Measurements from ENCODE around the gene PTPRN2. TPM values are rescaled to one million over a fixed set of nuclear protein-coding genes. Genes with fewer than 3 reads are reported as not detected.
"Not testable (repeated sequence)": the region's sequence is repeated elsewhere in the genome, so short reads cannot be mapped to it uniquely, and the experiment has no call there.

PTPRN2 gene
- total RNA-seq, 1 donor from 2014 or later, result 0.41 TPM

DNA sequence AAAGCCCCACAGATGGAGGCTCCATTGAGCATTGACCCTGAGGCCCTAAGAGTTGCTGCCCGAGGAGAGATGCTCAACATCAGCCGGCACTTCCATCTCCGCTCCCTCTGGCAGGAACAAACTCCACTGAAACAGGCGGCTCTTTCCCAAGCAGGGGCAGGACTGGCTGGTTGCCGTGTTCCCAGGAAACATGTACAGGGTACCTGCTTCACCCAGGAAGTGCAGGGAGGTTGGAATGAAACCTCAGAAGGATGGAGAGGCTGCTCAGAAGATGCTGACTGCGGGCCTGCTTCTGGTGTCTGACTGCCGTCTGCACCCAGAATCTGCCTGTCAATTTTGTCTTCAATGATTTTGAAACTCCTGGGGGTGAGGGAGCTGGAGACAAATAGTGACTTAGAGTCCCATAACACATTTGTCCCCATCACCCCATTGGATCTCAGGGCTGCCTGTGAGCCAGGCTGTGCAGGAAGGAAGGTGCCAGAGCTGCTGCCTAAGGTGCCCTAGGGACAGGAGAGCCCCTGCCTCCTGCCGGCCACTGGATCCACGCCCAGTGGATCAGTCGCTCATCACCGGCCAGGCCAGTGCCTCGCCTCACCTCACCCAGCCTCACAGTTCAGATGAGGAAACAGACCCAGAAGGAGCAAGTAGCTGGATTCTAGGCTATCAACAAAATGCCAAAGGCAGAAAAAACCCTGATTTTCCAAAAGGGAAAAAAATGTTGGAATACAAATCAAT, 237.3 kb downstream of the PTPRN2 start:
- Mint-ChIP-seq H3K27ac (no peak overlapping the region), H3K9me3 (no peaks in the 10 kb centered on the region), H3K4me3 (no peak overlapping the region), H3K4me1 (ENCODE audit: low read depth) (no peaks in the 10 kb centered on the region), H3K27me3 (ENCODE audit: insufficient read depth) (peaks cover 2% of the 10 kb centered on the region), H3K36me3 (ENCODE audit: low read depth) (no peaks in the 10 kb centered on the region)
- no peak for DNase-seq (ENCODE audit: low spot score)
- intact Hi-C loops (cut with micrococcal nuclease), result no loop called here

DNA sequence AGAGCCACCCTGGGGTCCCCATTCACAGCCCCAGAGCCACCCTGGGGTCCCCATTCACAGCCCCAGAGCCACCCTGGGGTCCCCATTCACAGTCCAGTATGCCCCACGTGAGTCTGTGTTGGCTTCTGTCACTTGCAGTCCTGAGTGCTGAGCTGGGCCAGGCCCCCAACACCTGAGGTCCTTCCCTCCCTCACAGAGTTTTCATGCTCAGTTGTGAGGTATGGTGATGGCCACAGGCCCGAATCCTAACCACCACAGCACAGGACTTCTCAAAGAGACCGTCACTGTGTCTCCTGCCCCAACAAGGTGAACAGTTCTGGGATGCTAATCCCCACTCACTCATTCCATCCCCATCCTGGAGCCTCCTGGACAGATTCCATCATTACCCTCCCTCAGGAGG, 239.2 kb downstream of the PTPRN2 start:
- DNase-seq (ENCODE audit: low spot score), result no peak
- Mint-ChIP-seq H3K4me1 (ENCODE audit: low read depth) (no peaks in the 10 kb centered on the region), H3K27me3 (ENCODE audit: insufficient read depth) (no peaks in the 10 kb centered on the region), H3K4me3 (no peak overlapping the region), H3K36me3 (ENCODE audit: low read depth) (no peaks in the 10 kb centered on the region), H3K27ac (no peak overlapping the region), H3K9me3 (no peaks in the 10 kb centered on the region)
- intact Hi-C loops (cut with micrococcal nuclease), result no loop called here

DNA sequence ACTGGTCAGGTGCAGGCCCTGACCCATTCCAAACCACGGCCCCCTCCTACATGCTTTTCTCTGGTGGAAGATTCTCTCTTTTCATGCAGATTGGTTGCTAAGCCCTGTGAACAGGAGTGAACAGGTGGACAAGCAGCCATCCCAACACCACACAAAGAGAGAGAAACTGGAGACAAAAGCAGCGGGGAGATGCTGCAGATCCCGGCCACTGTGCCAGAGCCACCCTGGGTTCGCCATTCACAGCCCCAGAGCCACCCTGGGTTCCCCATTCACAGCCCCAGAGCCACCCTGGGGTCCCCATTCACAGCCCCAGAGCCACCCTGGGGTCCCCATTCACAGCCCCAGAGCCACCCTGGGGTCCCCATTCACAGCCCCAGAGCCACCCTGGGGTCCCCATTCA, 239.6 kb downstream of the PTPRN2 start:
- H3K4me3 Mint-ChIP-seq; intact Hi-C loops (cut with micrococcal nuclease); H3K4me1 Mint-ChIP-seq (ENCODE audit: low read depth); H3K9me3 Mint-ChIP-seq; H3K36me3 Mint-ChIP-seq (ENCODE audit: low read depth); H3K27me3 Mint-ChIP-seq (ENCODE audit: insufficient read depth); H3K27ac Mint-ChIP-seq; DNase-seq (ENCODE audit: low spot score): not testable (repeated sequence)

DNA sequence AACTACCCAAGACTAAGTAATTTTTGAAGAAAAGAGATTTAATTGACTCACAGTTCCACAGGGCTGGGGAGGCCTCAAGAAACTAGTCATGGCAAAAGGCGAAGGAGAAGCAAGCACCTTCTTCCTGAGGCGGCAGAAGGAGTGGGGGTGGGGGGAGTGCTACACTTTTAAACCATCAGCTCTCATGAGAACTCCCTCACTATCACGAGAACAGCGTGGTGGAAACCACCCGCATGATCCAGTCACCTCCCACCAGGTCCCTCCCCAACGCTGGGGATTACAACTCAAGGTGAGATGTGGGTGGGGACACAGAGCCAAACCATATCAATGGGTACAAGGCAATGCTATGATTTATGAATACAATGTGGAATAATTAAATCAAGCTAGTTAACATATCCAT, 241.9 kb downstream of the PTPRN2 start:
- Mint-ChIP-seq H3K27me3 (ENCODE audit: insufficient read depth) (no peaks in the 10 kb centered on the region), H3K36me3 (ENCODE audit: low read depth) (peaks cover 2% of the 10 kb centered on the region), H3K9me3 (peaks cover 23% of the 10 kb centered on the region), H3K4me1 (ENCODE audit: low read depth) (no peaks in the 10 kb centered on the region), H3K27ac (no peak overlapping the region), H3K4me3 (no peak overlapping the region)
- DNase-seq (ENCODE audit: low spot score), result no peak
- intact Hi-C loops (cut with micrococcal nuclease), result no loop called here

DNA sequence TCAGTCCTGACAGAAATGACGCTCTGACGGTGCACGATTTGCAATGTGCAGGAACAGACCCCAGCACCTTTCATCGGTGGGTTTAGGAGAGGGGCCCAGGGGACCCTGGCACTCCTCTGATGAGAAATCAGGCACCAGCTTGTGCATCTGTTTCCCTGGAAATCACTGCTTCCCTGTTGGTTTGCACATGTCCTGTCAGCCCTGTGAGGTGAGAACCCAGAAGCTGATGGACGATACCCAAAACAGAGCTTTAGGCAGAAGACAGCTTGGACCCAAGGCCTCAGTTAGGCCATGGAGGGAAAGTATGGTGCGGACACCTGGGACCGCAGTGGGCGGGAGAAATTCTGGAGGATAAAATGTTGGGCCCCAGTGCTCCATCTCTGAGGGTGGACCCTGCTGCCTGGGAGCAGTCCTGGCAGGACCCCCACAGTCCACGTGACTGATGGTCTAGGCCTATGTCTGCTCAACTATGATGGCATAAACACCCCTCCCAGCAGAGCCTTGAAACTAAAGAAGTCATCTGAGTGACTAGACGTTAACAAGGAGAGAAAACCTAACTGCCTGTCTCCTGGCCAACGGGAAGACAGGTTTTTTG, 242.8 kb downstream of the PTPRN2 start:
- Mint-ChIP-seq H3K27ac (no peak overlapping the region), H3K4me3 (no peak overlapping the region), H3K36me3 (ENCODE audit: low read depth) (peaks cover 2% of the 10 kb centered on the region), H3K9me3 (peaks cover 30% of the 10 kb centered on the region), H3K4me1 (ENCODE audit: low read depth) (no peaks in the 10 kb centered on the region), H3K27me3 (ENCODE audit: insufficient read depth) (no peaks in the 10 kb centered on the region)
- intact Hi-C loops (cut with micrococcal nuclease), result no loop called here
- DNase-seq (ENCODE audit: low spot score), result no peak

DNA sequence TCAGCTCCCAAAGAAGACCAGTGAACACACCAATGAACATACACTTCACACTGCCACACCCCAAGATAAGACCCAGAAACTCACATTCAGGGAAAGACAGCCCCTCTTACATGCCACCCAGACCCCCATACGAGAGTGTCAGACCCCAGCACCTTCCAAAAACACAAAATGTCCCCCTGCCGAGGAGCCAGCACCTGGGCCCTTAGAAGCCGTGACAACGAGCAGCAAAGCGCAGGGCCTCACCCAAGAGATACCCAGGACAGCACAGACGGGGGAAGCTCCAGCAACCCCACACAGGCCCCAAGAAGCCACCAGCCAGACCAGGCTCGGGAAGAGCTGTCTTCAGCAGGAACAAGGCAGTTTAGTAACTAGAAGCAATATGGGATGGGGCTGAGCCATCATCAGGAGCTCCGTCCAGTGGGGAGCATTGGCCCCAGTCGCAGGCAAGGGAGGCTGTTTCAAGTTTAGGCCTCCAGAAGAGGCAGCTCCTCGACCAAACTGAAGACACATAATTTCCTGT, 243.6 kb downstream of the PTPRN2 start:
- H3K4me3 Mint-ChIP-seq, result no peak overlapping the region
- intact Hi-C loops (cut with micrococcal nuclease), result no loop called here
- H3K36me3 Mint-ChIP-seq (ENCODE audit: low read depth), result peaks cover 2% of the 10 kb centered on the region
- no peaks in the 10 kb centered on the region for H3K4me1 Mint-ChIP-seq (ENCODE audit: low read depth)
- no peaks in the 10 kb centered on the region for H3K27me3 Mint-ChIP-seq (ENCODE audit: insufficient read depth)
- peaks cover 30% of the 10 kb centered on the region for H3K9me3 Mint-ChIP-seq
- H3K27ac Mint-ChIP-seq, result no peak overlapping the region
- DNase-seq (ENCODE audit: low spot score), result no peak

DNA sequence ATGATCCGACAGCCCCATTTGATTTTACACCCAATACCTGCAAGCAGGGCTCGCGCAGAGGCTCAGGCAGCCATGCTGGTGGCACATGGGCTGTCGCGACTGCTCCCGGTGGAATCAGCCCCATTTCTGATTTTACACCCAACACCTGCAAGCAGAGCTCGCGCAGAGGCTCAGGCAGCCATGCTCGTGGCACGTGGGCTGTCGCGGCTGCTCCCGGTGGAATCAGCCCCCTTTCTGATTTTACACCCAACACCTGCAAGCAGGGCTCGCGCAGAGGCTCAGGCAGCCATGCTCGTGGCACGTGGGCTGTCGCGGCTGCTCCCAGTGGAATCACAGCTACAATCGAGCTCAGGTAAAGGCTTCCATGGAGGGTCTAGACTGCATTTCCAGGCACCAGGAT, 244.1 kb downstream of the PTPRN2 start:
- H3K27ac Mint-ChIP-seq, result no peak overlapping the region
- intact Hi-C loops (cut with micrococcal nuclease), result no loop called here
- H3K27me3 Mint-ChIP-seq (ENCODE audit: insufficient read depth), result no peaks in the 10 kb centered on the region
- DNase-seq (ENCODE audit: low spot score), result no peak
- peaks cover 30% of the 10 kb centered on the region for H3K9me3 Mint-ChIP-seq
- H3K4me3 Mint-ChIP-seq, result no peak overlapping the region
- H3K36me3 Mint-ChIP-seq (ENCODE audit: low read depth), result peaks cover 2% of the 10 kb centered on the region
- H3K4me1 Mint-ChIP-seq (ENCODE audit: low read depth), result no peaks in the 10 kb centered on the region

DNA sequence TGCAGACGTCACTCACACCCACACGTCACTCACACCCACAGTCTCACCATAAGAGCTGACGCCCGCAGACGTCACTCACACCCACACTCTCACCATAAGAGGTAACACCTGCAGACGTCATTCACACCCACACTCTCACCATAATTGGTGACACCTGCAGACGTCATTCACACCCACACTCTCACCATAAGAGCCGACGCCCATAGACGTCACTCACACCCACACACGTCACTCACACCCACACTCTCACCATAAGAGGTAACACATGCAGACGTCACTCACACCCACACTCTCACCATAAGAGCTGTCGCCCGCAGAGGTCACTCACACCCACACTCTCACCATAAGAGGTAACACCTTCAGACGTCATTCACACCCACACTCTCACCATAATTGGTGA, 246.5 kb downstream of the PTPRN2 start:
- H3K27ac Mint-ChIP-seq; H3K36me3 Mint-ChIP-seq (ENCODE audit: low read depth); DNase-seq (ENCODE audit: low spot score); H3K27me3 Mint-ChIP-seq (ENCODE audit: insufficient read depth); H3K4me3 Mint-ChIP-seq; H3K4me1 Mint-ChIP-seq (ENCODE audit: low read depth); intact Hi-C loops (cut with micrococcal nuclease): not testable (repeated sequence)
- H3K9me3 Mint-ChIP-seq, result peaks cover 45% of the 10 kb centered on the region

DNA sequence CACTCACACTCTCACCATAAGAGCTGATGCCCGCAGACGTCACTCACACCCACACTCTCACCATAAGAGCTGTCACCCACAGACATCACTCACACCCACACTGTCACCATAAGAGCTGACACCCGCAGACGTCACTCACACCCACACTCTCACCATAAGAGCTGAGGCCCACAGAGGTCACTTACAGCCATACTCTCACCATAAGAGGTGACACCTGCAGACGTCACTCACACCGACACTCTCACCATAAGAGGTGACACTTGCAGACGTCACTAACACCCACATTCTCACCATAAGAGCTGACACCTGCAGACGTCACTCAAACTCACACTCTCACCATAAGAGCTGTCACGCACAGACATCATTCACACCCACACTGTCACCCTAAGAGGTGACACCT, 250.7 kb downstream of the PTPRN2 start:
- H3K27me3 Mint-ChIP-seq (ENCODE audit: insufficient read depth); intact Hi-C loops (cut with micrococcal nuclease); DNase-seq (ENCODE audit: low spot score); H3K4me3 Mint-ChIP-seq; H3K36me3 Mint-ChIP-seq (ENCODE audit: low read depth); H3K27ac Mint-ChIP-seq; H3K4me1 Mint-ChIP-seq (ENCODE audit: low read depth): not testable (repeated sequence)
- peaks cover 49% of the 10 kb centered on the region for H3K9me3 Mint-ChIP-seq

DNA sequence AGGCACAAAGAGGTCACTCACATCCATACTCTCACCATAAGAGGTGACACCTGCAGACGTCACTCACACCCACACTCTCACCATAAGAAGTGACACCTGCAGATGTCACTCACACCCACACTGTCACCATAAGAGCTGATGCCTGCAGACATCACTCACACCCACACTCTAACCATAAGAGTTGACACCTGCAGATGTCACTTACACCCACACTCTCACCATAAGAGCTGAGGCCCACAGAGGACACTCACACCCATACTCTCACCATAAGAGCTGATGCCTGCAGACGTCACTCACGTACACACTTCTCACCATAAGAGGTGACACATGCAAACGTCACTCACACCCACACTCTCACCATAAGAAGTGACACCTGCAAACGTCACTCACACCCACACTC, 255.1 kb downstream of the PTPRN2 start:
- H3K27ac Mint-ChIP-seq; DNase-seq (ENCODE audit: low spot score); H3K4me1 Mint-ChIP-seq (ENCODE audit: low read depth); H3K36me3 Mint-ChIP-seq (ENCODE audit: low read depth); H3K4me3 Mint-ChIP-seq; intact Hi-C loops (cut with micrococcal nuclease); H3K27me3 Mint-ChIP-seq (ENCODE audit: insufficient read depth): not testable (repeated sequence)
- H3K9me3 Mint-ChIP-seq, result peaks cover 48% of the 10 kb centered on the region

DNA sequence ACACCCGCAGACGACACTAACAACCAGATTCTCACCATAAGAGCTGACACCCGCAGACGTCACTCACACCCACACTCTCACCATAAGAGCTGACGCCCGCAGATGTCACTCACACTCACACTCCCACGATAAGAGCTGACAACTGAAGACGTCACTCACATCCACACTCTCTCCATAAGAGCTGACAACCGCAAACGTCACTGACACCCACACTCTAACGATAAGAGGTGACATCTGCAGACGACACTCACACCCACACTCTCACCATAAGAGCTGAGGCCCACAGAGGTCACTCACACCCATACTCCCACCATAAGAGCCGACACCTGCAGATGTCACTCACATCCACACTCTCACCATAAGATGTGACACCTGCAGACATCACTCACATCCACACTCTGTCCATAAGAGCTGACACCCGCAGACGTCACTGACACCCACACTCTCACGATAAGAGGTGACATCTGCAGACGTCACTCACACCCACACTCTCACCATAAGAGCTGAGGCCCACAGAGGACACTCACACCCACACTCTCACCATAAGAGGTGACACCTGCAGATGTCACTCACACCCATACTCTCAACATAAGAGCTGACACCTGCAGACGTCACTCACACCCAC, 255.7 kb downstream of the PTPRN2 start:
- H3K27me3 Mint-ChIP-seq (ENCODE audit: insufficient read depth); H3K4me3 Mint-ChIP-seq; H3K4me1 Mint-ChIP-seq (ENCODE audit: low read depth); intact Hi-C loops (cut with micrococcal nuclease); DNase-seq (ENCODE audit: low spot score); H3K27ac Mint-ChIP-seq: not testable (repeated sequence)
- peaks cover 48% of the 10 kb centered on the region for H3K9me3 Mint-ChIP-seq
- H3K36me3 Mint-ChIP-seq (ENCODE audit: low read depth), result peaks cover 10% of the 10 kb centered on the region

DNA sequence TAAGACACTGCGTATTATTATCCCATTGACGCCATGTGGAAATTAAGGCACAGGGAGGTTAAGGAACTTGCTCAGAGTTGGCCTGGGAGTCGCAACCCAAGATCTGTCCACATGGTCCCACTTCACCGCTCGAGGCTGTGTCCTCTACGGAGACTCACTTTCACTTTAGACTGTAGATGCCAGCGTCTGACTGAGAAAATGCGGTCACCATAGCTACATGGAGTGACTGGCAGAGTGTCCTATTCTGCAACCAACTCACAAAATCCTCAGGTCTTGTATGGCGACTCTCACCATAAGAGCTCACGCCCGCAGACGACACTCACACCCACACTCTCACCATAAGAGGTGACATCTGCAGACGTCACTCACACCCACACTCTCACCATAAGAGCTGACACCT, 257.9 kb downstream of the PTPRN2 start:
- Mint-ChIP-seq H3K4me1 (ENCODE audit: low read depth) (no peaks in the 10 kb centered on the region), H3K27me3 (ENCODE audit: insufficient read depth) (no peaks in the 10 kb centered on the region), H3K9me3 (peaks cover 49% of the 10 kb centered on the region)

DNA sequence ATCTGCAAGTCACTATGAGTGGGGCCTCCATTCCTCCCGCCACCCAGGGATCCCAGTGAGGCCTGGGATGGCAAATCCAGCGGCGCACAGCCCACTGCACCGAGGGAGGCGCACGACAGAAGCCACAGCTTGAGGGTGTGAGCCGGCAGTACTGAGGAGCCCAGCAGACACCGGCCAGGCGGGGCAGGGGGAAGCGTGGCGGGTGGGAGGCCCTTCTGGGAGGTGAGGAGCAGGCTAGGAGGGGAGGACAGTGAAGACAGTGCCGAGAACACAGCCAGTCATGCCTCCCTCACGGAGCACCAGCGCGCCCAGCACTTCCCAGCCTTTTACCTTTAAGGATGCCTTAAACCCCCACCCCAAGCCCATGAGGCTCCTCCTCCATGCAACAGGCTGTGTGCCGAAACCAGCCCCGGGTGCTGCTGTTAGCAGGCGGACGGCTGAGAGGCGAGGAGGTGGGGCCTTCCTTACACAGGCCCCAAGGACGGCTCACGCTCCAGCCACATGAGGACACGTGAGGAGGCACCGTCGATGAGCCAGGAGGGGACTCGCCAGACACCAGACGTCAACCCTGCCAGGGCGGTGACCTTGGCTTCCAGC, 258.5 kb downstream of the PTPRN2 start:
- no peaks in the 10 kb centered on the region for H3K27me3 Mint-ChIP-seq (ENCODE audit: insufficient read depth)
- H3K4me1 Mint-ChIP-seq (ENCODE audit: low read depth), result no peaks in the 10 kb centered on the region
- H3K36me3 Mint-ChIP-seq (ENCODE audit: low read depth), result peaks cover 10% of the 10 kb centered on the region
- DNase-seq (ENCODE audit: low spot score), result no peak
- no peak overlapping the region for H3K27ac Mint-ChIP-seq
- H3K4me3 Mint-ChIP-seq, result no peak overlapping the region
- peaks cover 54% of the 10 kb centered on the region for H3K9me3 Mint-ChIP-seq
- intact Hi-C loops (cut with micrococcal nuclease), result no loop called here

More for the DNA sequence above, 257.9 kb downstream of the PTPRN2 start:
- intact Hi-C loops (cut with micrococcal nuclease), result no loop called here
- H3K4me3 Mint-ChIP-seq, result no peak overlapping the region
- H3K36me3 Mint-ChIP-seq (ENCODE audit: low read depth), result peaks cover 10% of the 10 kb centered on the region
- DNase-seq (ENCODE audit: low spot score), result no peak
- no peak overlapping the region for H3K27ac Mint-ChIP-seq

Measured in activated T-helper 1 cell treated with anti-CD3 and anti-CD28 coated beads, Interleukin-12 subunit alpha, Interleukin-12 subunit beta, Interleukin-2, Interleukin-4 antibody, amounts not matched to agents 30 ng/mL and 10 ng/mL and 1 ng/mL, durations not matched to agents 14 hours and 24 hours and 36 hours (primary cell).